Stimulated activated CD4-positive, alpha-beta T cell treated with anti-CD3 and anti-CD28 coated beads, Interleukin-1b, Interleukin-23, amount 100 ng/mL, for 1 hour (primary cell): ENCODE results near the gene USP35.
"Not testable (repeated sequence)": the region's sequence is repeated elsewhere in the genome, so short reads cannot be mapped to it uniquely, and the experiment has no call there.

Source experiments
- DNase-seq, 2 donors: peaks; one replicate each; pipeline ENCODE4 v3.0.0-alpha.2; 2020; ENCODE audit warnings: low read depth in 2 of 2

Gene USP35

DNA sequence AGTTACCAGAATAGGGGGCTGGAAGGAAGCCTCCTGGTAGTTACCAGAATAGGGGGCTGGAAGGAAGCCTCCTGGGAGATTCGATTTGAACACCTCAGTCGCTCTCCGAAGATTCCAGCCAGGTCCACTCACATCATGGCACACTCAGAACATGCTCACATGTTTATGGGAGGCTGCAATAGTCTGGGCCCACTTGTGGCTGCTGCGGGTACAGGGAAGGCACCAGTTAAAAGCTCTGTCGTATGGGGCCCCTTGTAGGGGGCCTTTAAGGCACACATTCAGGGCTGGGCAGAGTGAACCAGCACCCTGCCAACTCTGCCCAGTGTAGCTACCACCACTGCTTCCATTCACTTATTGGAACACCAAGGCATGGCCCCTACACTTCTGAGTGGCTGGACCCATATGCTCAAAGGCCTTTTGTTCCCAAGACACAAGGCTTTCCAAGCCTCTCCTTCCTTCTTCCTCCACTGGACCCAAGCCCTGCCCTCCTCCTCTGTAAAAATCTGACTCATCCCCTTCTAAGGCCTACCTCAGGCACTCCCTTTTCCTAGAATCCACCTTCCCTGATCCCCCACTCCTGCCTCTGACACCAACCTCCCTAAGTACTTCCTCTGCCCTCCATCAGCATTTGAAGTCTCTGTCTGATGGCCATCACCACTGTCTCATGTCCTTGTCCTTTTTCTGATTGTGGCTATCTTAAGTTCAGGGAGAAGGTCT lies 28.0 kb downstream of the USP35 start:
- no peak for DNase-seq

- DNase-seq = no peak
Measured at GRCh38 chr11:78217650-78218541, 29.2 kb downstream of the USP35 start.

DNA sequence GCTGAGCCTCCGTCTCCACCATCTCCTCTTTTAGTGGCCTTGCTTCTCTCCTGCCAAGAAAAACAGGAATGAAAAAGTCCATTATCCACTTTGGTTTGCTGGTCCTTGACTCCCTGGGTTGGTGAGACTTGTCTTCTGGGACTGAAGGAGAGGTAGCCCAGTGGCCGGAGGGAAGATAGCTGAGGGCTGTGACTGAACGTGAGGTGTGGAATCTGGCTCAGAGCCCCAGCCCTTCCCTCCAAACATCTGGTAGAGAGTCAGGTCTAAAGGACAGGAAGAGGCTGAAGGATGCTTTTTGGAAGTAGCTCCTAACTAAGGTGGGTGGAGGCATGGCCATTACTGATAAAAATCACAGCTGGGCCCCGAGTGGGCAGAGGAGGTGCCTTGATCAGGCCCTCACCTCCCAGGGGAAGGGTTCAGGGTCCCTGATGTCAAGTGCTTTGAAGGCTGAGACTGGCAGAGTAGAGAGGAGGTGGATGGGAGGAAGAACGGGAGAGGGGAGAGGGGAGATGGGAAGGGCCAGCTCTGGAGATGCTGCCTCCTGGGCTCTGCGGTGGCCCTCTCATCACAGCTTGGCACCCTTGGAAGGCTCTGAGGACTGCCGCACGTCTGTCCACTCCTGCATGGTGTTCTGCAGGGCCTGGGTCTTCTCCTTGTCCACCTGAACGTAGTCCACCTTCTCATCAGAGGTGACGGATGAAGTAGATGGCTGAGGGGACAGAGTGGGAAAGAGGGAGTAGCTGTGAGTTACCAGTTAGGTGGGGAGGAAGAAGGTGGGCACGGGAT lies 30.2 kb downstream of the USP35 start:
- DNase-seq = no peak

GRCh38 chr11:78219493-78220217 lies 30.9 kb downstream of the USP35 start:
- no peak for DNase-seq

DNA sequence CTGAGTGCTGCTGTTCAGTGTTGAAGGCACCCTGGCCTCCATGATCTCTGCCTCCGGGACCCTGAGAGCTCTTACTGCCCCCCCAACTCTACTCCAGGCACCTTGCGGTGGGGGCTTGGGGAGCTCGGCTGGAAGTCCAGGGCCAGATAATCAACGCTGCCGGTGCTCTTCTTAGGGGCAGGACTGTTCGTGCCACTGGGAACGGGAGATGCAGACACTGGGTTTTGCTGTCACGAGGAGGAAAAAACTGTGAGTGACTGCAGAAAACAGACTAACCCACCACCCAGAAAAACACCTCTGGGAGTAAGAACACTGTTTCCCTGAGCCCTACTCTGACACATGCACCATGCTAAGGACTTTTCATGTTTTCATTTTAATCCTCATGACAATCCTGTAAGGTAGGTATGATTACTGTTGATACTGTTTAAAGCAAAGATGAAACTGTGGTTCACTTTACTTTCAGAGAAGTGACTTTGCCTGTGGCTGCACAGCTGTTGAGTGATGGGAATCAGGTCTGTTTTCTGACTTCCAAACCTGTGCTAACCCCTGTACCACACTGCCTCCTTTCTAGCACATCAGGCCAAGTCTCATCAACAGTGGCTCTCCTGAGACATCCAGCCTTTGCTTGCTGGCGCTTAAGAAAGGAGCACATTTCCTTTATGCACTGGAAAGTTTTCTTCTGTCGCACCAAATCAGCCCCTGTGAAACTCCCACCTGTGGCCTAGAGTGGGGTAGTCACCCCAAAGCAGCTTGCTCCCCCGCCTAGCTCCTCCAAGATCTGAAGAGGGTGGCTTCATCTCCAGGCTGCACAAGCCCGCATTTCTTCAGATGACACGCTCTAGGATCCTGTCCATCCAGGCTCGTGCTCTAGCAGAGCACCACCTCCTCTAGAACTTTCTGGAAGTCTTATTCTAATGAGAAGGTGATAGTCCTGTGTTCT lies 31.8 kb downstream of the USP35 start:
- no peak for DNase-seq

- DNase-seq = no peak
Measured at GRCh38 chr11:78221396-78222315, 32.9 kb downstream of the USP35 start.

GRCh38 chr11:78222726-78223125 lies 34.0 kb downstream of the USP35 start:
- not testable (repeated sequence) for DNase-seq

GRCh38 chr11:78223320-78223954 lies 34.7 kb downstream of the USP35 start:
- no peak for DNase-seq

DNA sequence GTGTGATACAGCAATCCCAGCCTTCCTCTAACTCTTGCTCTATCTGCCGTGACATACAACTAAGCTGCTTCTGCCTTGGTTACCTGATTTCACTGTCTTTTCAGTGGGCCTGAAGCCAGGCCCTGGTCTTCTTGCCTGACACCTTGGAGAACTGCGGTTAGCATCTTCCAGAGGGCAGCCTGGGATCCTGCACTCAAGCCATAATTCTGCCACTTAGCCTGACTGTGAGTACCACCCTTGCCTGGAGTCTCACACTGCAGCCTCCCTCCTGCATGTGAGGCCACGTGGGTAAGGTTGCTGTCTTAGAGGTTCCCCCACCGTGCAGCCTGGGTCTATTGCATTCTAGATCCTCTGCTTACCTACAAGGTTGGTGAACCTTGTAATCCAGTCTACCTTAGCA lies 35.8 kb downstream of the USP35 start:
- no peak for DNase-seq

GRCh38 chr11:78224906-78225420 lies 36.2 kb downstream of the USP35 start:
- no peak for DNase-seq

- DNase-seq = no peak
Measured at GRCh38 chr11:78226684-78227680, 38.3 kb downstream of the USP35 start.

DNA sequence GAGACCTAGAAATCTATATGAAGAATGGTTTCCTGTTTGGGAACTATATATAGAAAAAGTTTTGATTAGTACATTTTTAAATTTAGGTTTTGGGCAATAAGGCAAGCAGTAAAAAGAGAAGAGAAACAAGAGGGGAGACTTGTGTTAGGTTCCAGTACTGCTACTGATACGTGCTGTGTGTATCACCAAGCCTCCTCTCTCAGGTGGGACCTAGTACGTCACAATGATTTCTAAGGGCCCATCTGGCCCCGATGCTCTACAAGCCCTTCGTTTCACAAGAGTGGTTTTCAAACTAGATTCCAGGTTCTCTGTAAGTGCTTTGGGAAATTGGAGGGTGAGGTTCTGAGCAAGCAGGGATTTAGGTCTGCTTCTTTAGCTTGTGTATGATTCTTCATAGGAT lies 39.2 kb downstream of the USP35 start:
- no peak for DNase-seq

DNA sequence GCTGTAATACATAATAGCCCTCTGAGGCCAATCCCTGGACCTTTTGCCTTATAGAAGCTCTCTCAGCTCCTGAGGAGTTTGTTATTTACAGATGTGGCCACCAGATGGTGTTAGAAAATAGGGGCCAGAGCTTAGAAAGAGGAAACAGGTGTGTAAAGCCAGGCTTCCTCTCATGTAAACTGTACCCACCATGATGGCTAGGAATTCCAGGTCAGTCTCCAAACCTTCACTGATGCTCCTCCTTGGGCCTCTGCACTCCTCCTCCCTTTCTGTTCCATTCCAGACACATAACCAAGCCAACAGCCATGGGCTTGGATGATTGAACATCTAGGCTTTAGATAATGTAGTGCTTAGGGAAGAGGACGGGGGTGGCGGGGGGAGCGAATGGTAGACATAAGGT lies 39.7 kb downstream of the USP35 start:
- DNase-seq = no peak

DNA sequence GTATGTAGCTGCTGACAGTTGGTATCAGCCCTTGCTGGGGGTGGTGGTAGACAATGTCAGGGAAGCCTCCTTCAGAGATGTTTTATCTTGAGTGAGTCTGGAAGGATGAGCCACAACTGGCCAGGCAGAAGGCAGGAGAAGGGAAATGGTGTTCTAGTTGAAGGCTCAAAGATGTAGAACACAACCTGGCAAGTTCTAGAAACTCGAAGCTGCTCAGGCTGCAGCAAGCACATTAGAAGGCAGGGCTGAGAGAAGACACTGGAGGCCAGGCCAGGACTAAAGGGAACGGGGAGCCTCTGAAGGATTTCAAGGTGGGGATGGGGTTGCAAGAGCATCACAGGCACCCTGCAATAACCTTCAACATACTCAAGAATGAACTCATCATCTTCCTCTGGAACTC lies 40.4 kb downstream of the USP35 start:
- no peak for DNase-seq

DNA sequence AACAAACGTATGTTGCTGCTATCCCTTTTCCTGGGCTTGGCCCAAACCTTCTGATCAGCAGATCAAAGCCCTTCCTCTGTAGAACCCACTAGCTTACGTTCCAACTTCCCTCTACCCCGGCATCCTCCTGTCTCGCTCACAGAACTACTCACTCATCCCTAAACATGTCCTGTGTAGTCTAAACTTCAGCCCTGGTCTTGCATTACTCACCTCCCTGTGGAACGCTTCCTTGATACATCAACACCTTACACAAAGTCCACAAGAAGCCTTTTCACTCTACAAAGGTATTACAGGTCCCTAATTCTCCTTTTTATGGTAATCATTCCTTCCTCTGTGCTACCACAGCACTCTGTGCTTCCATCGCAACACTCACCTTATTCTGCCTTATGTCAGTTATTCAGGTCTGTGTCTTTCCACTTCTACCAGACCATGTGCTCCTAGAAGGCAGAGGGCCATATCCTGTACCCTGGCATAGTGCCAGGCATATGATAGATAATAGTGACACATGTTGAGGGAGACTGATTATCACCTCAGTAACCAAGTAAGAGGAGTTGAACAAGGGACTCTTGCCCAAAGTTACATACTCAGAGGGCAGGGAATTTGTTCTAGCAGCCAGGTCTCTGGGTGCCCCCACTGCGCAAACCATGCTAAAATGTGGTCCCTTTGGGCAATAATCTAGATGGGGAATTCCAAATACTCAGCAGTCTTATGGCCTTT lies 41.6 kb downstream of the USP35 start:
- no peak for DNase-seq

GRCh38 chr11:78231962-78232501 lies 43.3 kb downstream of the USP35 start:
- no peak for DNase-seq
